Keratinocyte (primary cell): ENCODE results near the gene TBC1D16. TPM values are rescaled to one million over a fixed set of nuclear protein-coding genes. Genes with fewer than 3 reads are reported as not detected.
"Not testable (repeated sequence)": the region's sequence is repeated elsewhere in the genome, so short reads cannot be mapped to it uniquely, and the experiment has no call there.

Source experiments
- DNase-seq: peaks from one replicate; pipeline ENCODE4 v3.0.0-alpha.2; 2011; ENCODE audit warnings: low read depth, missing footprints, low spot score
- FAIRE-seq: peaks from 2 replicates; lab custom pipeline; 2011; peaks lifted over from hg19 to GRCh38; lab: Jason Lieb, UNC
- H2AFZ ChIP-seq: 2 replicates; pipeline ENCODE4 v1.6.0; 2012; ENCODE audit warnings: low read length, control low read depth, inconsistent platforms; ENCODE audit not compliant: control insufficient read depth
- H3K27ac ChIP-seq: 2 replicates; pipeline ENCODE4 v1.5.1; 2011; ENCODE audit warnings: low read length; ENCODE audit not compliant: control insufficient read depth, insufficient read depth
- H3K27me3 ChIP-seq: 3 replicates; pipeline ENCODE4 v1.6.0; 2011; ENCODE audit warnings: low read length; ENCODE audit not compliant: control insufficient read depth, insufficient read depth; ENCODE audit errors: extremely low read depth
- H3K36me3 ChIP-seq, 2 experiments: 2 replicates in 1 of 2; 3 replicates in 1 of 2; pipeline ENCODE4 v1.5.1; 2011; ENCODE audit warnings: low read length in 2 of 2, mild to moderate bottlenecking in 1 of 2; ENCODE audit not compliant: control insufficient read depth in 2 of 2, insufficient read depth in 2 of 2; ENCODE audit errors: extremely low read depth in 1 of 2
- H3K4me1 ChIP-seq: 3 replicates; pipeline ENCODE4 v1.5.1; 2011; ENCODE audit warnings: low read length; ENCODE audit not compliant: control insufficient read depth, insufficient read depth; ENCODE audit errors: extremely low read depth
- H3K4me2 ChIP-seq: 3 replicates; pipeline ENCODE4 v1.6.0; 2011; ENCODE audit warnings: low read depth, low read length; ENCODE audit not compliant: control insufficient read depth, insufficient read depth; ENCODE audit errors: extremely low read depth
- H3K4me3 ChIP-seq, 3 experiments: fragments of 200-600 bp in 1 of 3; sonication (generic) in 1 of 3; 2 replicates in 2 of 3; 3 replicates in 1 of 3; pipeline ENCODE4 v1.5.1; 2011 to 2016; ENCODE audit warnings: low read length in 3 of 3, mild to moderate bottlenecking in 3 of 3, control low read depth in 2 of 3, inconsistent platforms in 1 of 3, low read depth in 1 of 3, mixed read lengths in 1 of 3, mixed run types in 1 of 3, moderate library complexity in 1 of 3; ENCODE audit not compliant: control insufficient read depth in 2 of 3, insufficient read depth in 2 of 3; ENCODE audit errors: extremely low read depth in 1 of 3
- H3K79me2 ChIP-seq: 2 replicates; pipeline ENCODE4 v1.6.0; 2012; ENCODE audit warnings: low read length; ENCODE audit not compliant: control insufficient read depth, insufficient read depth
- H3K9ac ChIP-seq: 3 replicates; pipeline ENCODE4 v1.6.0; 2011; ENCODE audit warnings: low read length; ENCODE audit not compliant: control insufficient read depth, insufficient read depth; ENCODE audit errors: extremely low read depth
- H3K9me1 ChIP-seq: 3 replicates; pipeline ENCODE4 v1.6.0; 2011; ENCODE audit warnings: low read length; ENCODE audit not compliant: control insufficient read depth, insufficient read depth; ENCODE audit errors: extremely low read depth
- H3K9me3 ChIP-seq: 2 replicates; pipeline ENCODE4 v1.5.1; 2012; ENCODE audit warnings: low read depth, low read length; ENCODE audit not compliant: control insufficient read depth
- H4K20me1 ChIP-seq: 3 replicates; pipeline ENCODE4 v1.6.0; 2011; ENCODE audit warnings: low read length; ENCODE audit not compliant: control insufficient read depth, insufficient read depth; ENCODE audit errors: extremely low read depth
- CTCF ChIP-seq, 3 experiments: IDR thresholded peaks in 1 of 3; conservative IDR thresholded peaks in 1 of 3; optimal IDR thresholded peaks in 1 of 3; 2 replicates in 2 of 3; 3 replicates in 1 of 3; pipeline versions ENCODE3 to v1.5.1; 2011; ENCODE audit warnings: low read length in 3 of 3, mild to moderate bottlenecking in 3 of 3, moderate library complexity in 2 of 3, control low read depth in 1 of 3, inconsistent platforms in 1 of 3; ENCODE audit not compliant: insufficient read depth in 2 of 3; ENCODE audit errors: extremely low read depth in 1 of 3
- EZH2 ChIP-seq: IDR thresholded peaks from one replicate; pipeline ENCODE4 v1.6.1; 2012; ENCODE audit warnings: inconsistent platforms, mild to moderate bottlenecking, low read length, moderate library complexity
- dilution Hi-C: fragments of 300-500 bp; cut with MboI; formaldehyde crosslinking; loops from one replicate; pipeline ENCODE4 v1.7.0; 2020; ENCODE audit warnings: low sequenced_read_pairs; ENCODE audit not compliant: extremely low pct_ligation_motif_present
- polyA plus RNA-seq, 5 experiments: library from polyadenylated mRNA; depleted of rRNA in 3 of 5; stranded (reverse) in 3 of 5; stranded (forward) in 1 of 5; unstranded in 1 of 5; fragments of >200 nt; gene quantifications; 1 replicate in 1 of 5; 2 replicates in 3 of 5; 3 replicates in 1 of 5; pipeline versions ENCODE4 v1.2.1 to v1.2.3, GENCODE V29; 2011 to 2012; ENCODE audit warnings: missing spikeins in 2 of 5, low read depth in 1 of 5, low replicate concordance in 1 of 5

Gene TBC1D16
- polyA plus RNA-seq, 1 donor (not counting 4 experiments of a cell fraction or from before 2014, with no cell fraction given) = 8.6 TPM

- Histone ChIP-seq H2AFZ (no peak overlapping the region), H4K20me1 (no peaks in the 10 kb centered on the region), H3K27me3 (no peaks in the 10 kb centered on the region), H3K9ac (no peak overlapping the region), H3K9me3 (no peaks in the 10 kb centered on the region), H3K9me1 (no peaks in the 10 kb centered on the region), H3K4me1 (peaks cover 11% of the 10 kb centered on the region), H3K36me3 (peaks cover 0 to 2% of the 10 kb centered on the region in 2 experiments), H3K4me3 (no peak overlapping the region), H3K27ac (no peak overlapping the region), H3K4me2 (no peak overlapping the region), H3K79me2 (no peaks in the 10 kb centered on the region)
- dilution Hi-C loops = no loop called here
- FAIRE-seq = no peak
- DNase-seq = no peak
- TF ChIP-seq CTCF (optimal IDR thresholded peaks at IDR 0.05 in 1 of 3, IDR thresholded peaks at IDR 0.05 in 1 of 3, conservative IDR thresholded peaks at IDR 0.05 in 1 of 3; ENCODE audit: extremely low read depth in 1 of 3, insufficient read depth in 2 of 3, low read length in 3 of 3) (no peak), EZH2 (no peak)
Measured at GRCh38 chr17:79995696-79996095, 40.0 kb downstream of the TBC1D16 start.

GRCh38 chr17:79994602-79995001, 41.1 kb downstream of the TBC1D16 start:
- TF ChIP-seq CTCF (optimal IDR thresholded peaks at IDR 0.05 in 1 of 3, IDR thresholded peaks at IDR 0.05 in 1 of 3, conservative IDR thresholded peaks at IDR 0.05 in 1 of 3; ENCODE audit: extremely low read depth in 1 of 3, insufficient read depth in 2 of 3, low read length in 3 of 3) = no peak
- TF ChIP-seq EZH2 = no peak
- Histone ChIP-seq H3K79me2 (no peaks in the 10 kb centered on the region), H3K27me3 (no peaks in the 10 kb centered on the region), H3K36me3 (no peaks in the 10 kb centered on the region), H3K27ac (no peak overlapping the region), H3K9me1 (no peaks in the 10 kb centered on the region), H2AFZ (no peak overlapping the region), H3K9ac (no peak overlapping the region), H3K4me1 (peaks cover 11% of the 10 kb centered on the region), H3K4me3 (no peak overlapping the region), H4K20me1 (no peaks in the 10 kb centered on the region), H3K9me3 (no peaks in the 10 kb centered on the region), H3K4me2 (no peak overlapping the region)
- DNase-seq = no peak
- no peak for FAIRE-seq
- dilution Hi-C loops = no loop called here

GRCh38 chr17:79994228-79994569, 41.5 kb downstream of the TBC1D16 start:
- H3K27me3 ChIP-seq, H3K36me3 ChIP-seq, H3K9me3 ChIP-seq, H3K9ac ChIP-seq, H3K4me2 ChIP-seq, dilution Hi-C loops, H4K20me1 ChIP-seq, H3K4me3 ChIP-seq, FAIRE-seq, H3K9me1 ChIP-seq, H3K27ac ChIP-seq, H3K79me2 ChIP-seq, H2AFZ ChIP-seq, DNase-seq: not testable (repeated sequence)
- peaks cover 11% of the 10 kb centered on the region for H3K4me1 ChIP-seq
